GM12865 (cell line): ENCODE results near the gene USP6NL.
A peak's percentile ranks its signal among the peaks of the same experiment; 100 is the strongest.

Source experiments
- DNase-seq: peaks from one replicate; pipeline ENCODE4 v3.0.0; 2010; ENCODE audit warnings: low read depth
- H3K4me3 ChIP-seq: 2 replicates; pipeline ENCODE4 v1.5.1; 2011; ENCODE audit warnings: mild to moderate bottlenecking, low read depth, low read length, control low read depth
- CTCF ChIP-seq: IDR thresholded peaks from 2 replicates; pipeline ENCODE4 v1.5.1; 2011; ENCODE audit warnings: low read length, control low read depth, low read depth, inconsistent platforms; ENCODE audit not compliant: insufficient read depth; ENCODE audit errors: missing control alignments

USP6NL gene

GRCh38 chr10:11609492-11610093, 1.9 kb downstream of the USP6NL start:
- peak; percentile 76 for DNase-seq
- TF ChIP-seq CTCF = no peak
- peak overlapping the region; percentile 95 for H3K4me3 ChIP-seq

- H3K4me3 ChIP-seq = peak overlapping the region; percentile 95
- peak; percentile 23 for DNase-seq
- no peak for TF ChIP-seq CTCF
Measured at GRCh38 chr10:11609052-11609451, 2.4 kb downstream of the USP6NL start.

DNA sequence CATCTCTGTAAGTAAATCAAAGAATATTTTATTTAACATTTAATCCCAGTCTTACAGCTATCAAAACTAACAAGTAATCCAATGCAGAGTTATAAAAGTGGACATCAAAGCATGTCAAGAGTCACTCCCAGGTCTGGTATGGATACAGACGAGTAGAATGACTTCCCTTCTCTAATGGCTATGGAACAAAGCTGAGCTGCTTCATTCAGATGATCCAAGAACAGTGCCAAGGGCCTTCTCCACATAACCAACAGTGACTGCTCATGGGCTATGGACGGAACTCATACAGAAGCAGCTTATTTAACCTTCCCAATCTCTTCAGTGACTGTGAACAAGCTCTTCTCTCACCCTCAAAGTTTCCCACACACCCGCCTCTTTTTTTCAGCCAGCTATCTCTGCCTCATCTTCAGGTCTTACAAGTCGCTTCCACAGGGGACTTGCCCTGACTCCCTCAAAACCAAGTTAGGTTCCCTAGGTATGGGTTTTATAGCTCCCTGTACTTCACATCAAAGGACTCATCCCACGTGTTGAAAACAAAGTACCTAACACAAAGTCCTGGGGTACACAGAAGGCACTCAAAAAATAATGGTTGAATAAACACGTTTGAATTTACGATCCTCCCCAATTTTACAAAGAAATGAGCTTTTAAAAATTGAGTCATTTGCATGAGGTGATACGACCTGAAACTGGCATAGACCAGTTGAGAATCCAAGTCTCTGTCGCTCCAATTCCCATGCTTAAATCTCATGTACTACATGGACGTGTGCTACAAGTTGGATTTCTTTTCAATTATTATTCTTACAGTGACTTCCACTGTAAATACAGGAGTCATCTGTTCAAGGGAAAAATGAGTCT, 3.1 kb downstream of the USP6NL start:
- no peak for TF ChIP-seq CTCF
- peak; percentile 63 for DNase-seq
- H3K4me3 ChIP-seq = peak overlapping the region; percentile 95

DNA sequence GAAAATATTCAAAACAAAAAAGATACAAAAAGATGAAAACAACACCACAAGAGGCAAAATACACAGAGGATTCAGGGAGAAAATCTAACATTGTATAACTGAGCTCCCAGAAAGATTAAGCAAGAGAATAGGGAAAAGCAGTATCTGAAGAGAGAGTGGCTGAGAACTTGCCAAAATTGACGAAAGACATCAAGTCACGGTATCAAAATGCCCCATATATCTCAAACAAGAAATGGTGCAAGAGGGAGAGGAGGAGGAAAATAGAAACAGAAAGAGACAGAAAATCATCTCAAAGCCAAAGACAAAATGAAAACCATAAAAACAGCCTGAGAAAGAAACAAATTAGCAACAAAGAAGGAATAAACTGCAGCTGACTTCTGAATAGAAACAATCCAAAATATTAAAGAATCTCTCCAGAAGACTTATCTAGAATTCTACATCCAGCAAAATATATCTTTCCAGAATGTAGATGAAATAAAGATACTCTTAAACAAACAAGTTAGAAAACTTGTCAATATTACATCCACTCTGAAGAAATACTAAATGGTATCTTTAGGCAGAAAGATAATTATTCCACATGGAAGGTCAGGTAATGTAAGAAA, 5.5 kb downstream of the USP6NL start:
- DNase-seq = no peak
- no peak for TF ChIP-seq CTCF
- peak overlapping the region; percentile 45 for H3K4me3 ChIP-seq

- H3K4me3 ChIP-seq = peak overlapping the region; percentile 45
- peak; percentile 64 for DNase-seq
- TF ChIP-seq CTCF = no peak
Measured at GRCh38 chr10:11604865-11605650, 6.4 kb downstream of the USP6NL start.

GRCh38 chr10:11603741-11604140, 7.7 kb downstream of the USP6NL start:
- DNase-seq = no peak
- no peak for TF ChIP-seq CTCF
- H3K4me3 ChIP-seq = no peak overlapping the region; the same call in 1 of the 2 replicates
